D721Med (cell line): Measurements from ENCODE around the gene IGF2BP3.

Experiments
- DNase-seq: peaks from one replicate; pipeline ENCODE4 v3.0.0; 2011; ENCODE audit warnings: low spot score; ENCODE audit not compliant: insufficient read length
- FAIRE-seq: peaks from 2 replicates; lab custom pipeline; 2011; peaks lifted over from hg19 to GRCh38; lab: Jason Lieb, UNC
- CTCF ChIP-seq: IDR thresholded peaks from 2 replicates; pipeline ENCODE4 v1.5.1; 2012; ENCODE audit warnings: mild to moderate bottlenecking, control low read depth; ENCODE audit not compliant: insufficient read depth; ENCODE audit errors: missing control alignments

The IGF2BP3 gene

GRCh38 chr7:23343102-23343501 lies 127.2 kb downstream of the IGF2BP3 start:
- no peak for TF ChIP-seq CTCF
- no peak for FAIRE-seq
- DNase-seq, result no peak

DNA sequence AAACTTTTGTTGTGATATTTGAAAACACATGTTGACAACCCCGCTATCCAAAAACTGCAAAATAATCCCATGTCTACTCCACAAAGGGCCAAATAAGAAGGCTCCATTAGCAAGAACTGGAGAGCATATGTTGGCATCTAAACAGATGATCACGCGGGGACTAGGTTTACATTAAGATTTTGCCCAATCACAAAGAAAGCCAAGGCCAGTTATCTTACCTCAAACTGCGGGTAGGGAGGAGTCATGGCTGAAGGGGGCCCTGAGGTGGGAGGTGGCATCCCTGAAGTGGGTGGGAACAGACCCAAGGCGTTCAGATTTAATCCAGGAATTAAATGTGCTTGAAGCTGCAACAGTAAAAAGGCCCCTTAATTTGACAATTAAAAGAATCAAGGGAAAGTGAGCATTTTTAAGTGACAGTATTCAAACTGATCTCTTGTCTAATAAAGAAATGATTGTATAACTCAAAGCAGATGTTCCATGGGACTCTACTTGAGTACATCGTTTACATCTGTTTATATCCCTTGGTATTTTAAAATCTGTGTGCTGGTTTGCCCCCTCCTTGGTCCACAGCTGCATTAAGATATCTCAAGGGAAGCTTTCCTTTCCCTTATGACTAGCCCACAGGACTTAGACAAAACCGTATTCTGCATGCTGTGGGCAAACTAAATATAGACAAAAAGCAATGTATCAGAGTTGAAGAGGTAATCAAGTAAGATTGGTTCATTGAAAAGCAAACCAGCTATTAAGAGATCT lies 128.3 kb downstream of the IGF2BP3 start:
- FAIRE-seq (no peak), DNase-seq (no peak)
- TF ChIP-seq CTCF, result no peak

- TF ChIP-seq CTCF, result no peak
- FAIRE-seq (no peak), DNase-seq (no peak)
These were observed 131.4 kb downstream of the IGF2BP3 start for GRCh38 chr7:23338863-23339262.

GRCh38 chr7:23338439-23338838 lies 131.9 kb downstream of the IGF2BP3 start:
- DNase-seq (no peak), FAIRE-seq (no peak)
- TF ChIP-seq CTCF, result no peak

DNA sequence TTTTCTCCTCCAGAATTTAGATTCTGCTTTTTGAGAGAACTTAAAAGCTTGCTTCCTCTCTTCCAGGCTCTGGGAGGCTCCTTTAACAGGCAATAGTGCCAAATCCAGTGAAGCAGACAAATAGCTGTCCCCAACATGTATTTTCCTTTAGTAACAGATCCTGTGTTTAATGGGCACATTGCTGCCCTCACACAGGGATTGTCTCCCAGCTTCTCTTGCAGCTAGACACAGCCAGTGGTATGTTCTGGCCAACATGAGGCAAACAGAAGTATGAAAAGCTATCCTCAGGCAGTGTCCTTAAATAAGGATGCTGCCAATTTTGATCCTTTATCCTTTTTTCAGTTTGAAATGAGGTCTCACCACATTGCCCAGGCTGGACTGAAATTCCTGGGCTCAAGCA lies 132.9 kb downstream of the IGF2BP3 start:
- no peak for DNase-seq
- TF ChIP-seq CTCF, result no peak
- FAIRE-seq, result no peak

DNA sequence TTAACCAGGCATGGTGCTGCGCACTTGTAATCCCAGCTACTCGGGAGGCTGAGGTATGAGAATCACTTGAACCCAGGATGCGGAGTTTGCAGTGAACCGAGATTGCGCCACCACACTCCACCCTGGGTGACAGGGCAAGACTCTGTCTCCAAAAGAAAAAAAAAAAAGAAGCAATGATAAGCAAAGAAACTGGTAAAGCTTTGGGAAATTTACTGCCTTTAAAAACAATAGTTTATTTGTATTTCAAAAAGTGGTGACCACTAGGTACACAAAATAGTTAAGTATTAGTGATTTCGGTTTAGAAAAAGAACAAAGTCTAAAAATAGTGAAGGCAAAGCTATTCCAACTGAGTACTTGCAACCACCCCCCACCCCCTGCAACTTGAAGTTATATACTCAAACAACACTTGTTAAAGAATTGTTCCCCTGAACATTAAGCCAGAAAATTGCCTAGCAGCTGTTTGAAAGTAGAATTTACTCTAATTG lies 133.4 kb downstream of the IGF2BP3 start:
- no peak for DNase-seq
- FAIRE-seq, result no peak
- TF ChIP-seq CTCF, result no peak

DNA sequence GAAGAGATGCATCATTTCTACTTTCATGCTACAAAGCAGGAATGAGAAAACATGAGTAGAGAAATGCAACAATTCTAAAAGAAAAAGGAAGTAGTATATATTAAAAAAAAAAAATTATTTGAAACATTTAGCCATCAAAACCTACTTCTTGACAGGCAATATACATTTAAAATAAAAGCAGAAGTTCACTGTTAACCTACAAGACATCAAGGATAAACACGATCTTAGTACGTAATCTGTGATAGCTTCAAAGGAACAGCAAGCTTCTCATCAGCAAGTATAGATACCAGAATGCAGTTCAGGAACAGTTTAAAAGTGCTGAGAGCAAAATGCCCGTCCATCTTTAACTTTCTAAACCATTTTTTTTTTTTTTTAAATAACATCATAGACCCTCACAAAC lies 134.2 kb downstream of the IGF2BP3 start:
- DNase-seq (no peak), FAIRE-seq (no peak)
- no peak for TF ChIP-seq CTCF
